Bronchial epithelial cell (primary cell): Measurements from ENCODE around the gene FBXL7. TPM values are rescaled to one million over a fixed set of nuclear protein-coding genes. Genes with fewer than 3 reads are reported as not detected.

ENCODE experiments used
- DNase-seq: peaks from one replicate; pipeline ENCODE4 v3.0.0-alpha.2; 2010; ENCODE audit warnings: low read depth
- FAIRE-seq: peaks from 2 replicates; lab custom pipeline; 2011; peaks lifted over from hg19 to GRCh38; lab: Jason Lieb, UNC
- H3K27me3 ChIP-seq: 2 replicates; pipeline ENCODE4 v1.5.1; 2011; ENCODE audit warnings: low read length; ENCODE audit not compliant: control insufficient read depth, insufficient read depth
- H3K36me3 ChIP-seq: 2 replicates; pipeline ENCODE4 v1.5.1; 2011; ENCODE audit warnings: low read length; ENCODE audit not compliant: control insufficient read depth, insufficient read depth
- H3K4me3 ChIP-seq: 2 replicates; pipeline ENCODE4 v1.5.1; 2011; ENCODE audit warnings: mild to moderate bottlenecking, low read depth, low read length, control low read depth
- CTCF ChIP-seq: IDR thresholded peaks from 2 replicates; pipeline ENCODE4 v1.5.1; 2011; ENCODE audit warnings: mild to moderate bottlenecking, moderate library complexity, low read length, control low read depth, inconsistent platforms; ENCODE audit not compliant: insufficient read depth, severe bottlenecking
- total RNA-seq: library from RNA; depleted of rRNA; stranded (reverse); fragments of >200 nt; gene quantifications from 2 replicates; pipeline ENCODE4 v1.2.1, GENCODE V29; 2014

The FBXL7 gene
- total RNA-seq, 1 donor from 2014 or later = 0.26 TPM

- no peak overlapping the region for H3K4me3 ChIP-seq
- H3K36me3 ChIP-seq = no peaks in the 10 kb centered on the region
- TF ChIP-seq CTCF = no peak
- DNase-seq (peak; percentile 30), FAIRE-seq (no peak)
- H3K27me3 ChIP-seq = no peaks in the 10 kb centered on the region
Measured at GRCh38 chr5:15695215-15695731, 195.3 kb downstream of the FBXL7 start.

GRCh38 chr5:15700373-15700772, 200.4 kb downstream of the FBXL7 start:
- H3K36me3 ChIP-seq = no peaks in the 10 kb centered on the region
- no peak for DNase-seq
- no peak for TF ChIP-seq CTCF
- no peak overlapping the region for H3K4me3 ChIP-seq
- FAIRE-seq = no peak
- no peaks in the 10 kb centered on the region for H3K27me3 ChIP-seq

- TF ChIP-seq CTCF = no peak
- Histone ChIP-seq H3K4me3 (no peak overlapping the region), H3K27me3 (no peaks in the 10 kb centered on the region), H3K36me3 (no peaks in the 10 kb centered on the region)
- DNase-seq = peak; percentile 56
- no peak for FAIRE-seq
Measured at GRCh38 chr5:15702102-15702501, 202.1 kb downstream of the FBXL7 start.

- H3K36me3 ChIP-seq = no peaks in the 10 kb centered on the region
- H3K4me3 ChIP-seq = no peak overlapping the region
- FAIRE-seq (no peak), DNase-seq (no peak)
- no peak for TF ChIP-seq CTCF
- no peaks in the 10 kb centered on the region for H3K27me3 ChIP-seq
Measured at GRCh38 chr5:15703901-15704300, 203.9 kb downstream of the FBXL7 start.

GRCh38 chr5:15704397-15704947, 204.5 kb downstream of the FBXL7 start:
- H3K4me3 ChIP-seq = no peak overlapping the region
- no peak for DNase-seq
- no peak for FAIRE-seq
- H3K36me3 ChIP-seq = no peaks in the 10 kb centered on the region
- no peaks in the 10 kb centered on the region for H3K27me3 ChIP-seq
- TF ChIP-seq CTCF = no peak

GRCh38 chr5:15707631-15708030, 207.7 kb downstream of the FBXL7 start:
- Histone ChIP-seq H3K36me3 (no peaks in the 10 kb centered on the region), H3K27me3 (no peaks in the 10 kb centered on the region), H3K4me3 (no peak overlapping the region)
- no peak for DNase-seq
- no peak for TF ChIP-seq CTCF
- no peak for FAIRE-seq
